Osteocyte (in vitro differentiated cells): Measurements from ENCODE around the gene BHLHE23. TPM values are rescaled to one million over a fixed set of nuclear protein-coding genes. Genes with fewer than 3 reads are reported as not detected.

ENCODE experiments used
- DNase-seq: peaks from one replicate; pipeline ENCODE4 v3.0.0; 2021; ENCODE audit warnings: mixed read lengths; ENCODE audit not compliant: unreplicated experiment; ENCODE audit errors: extremely low spot score
- H3K27ac Mint-ChIP-seq: one replicate; pipeline ENCODE4 v1.8.0; 2021; ENCODE audit warnings: mild to moderate bottlenecking, mixed read lengths; ENCODE audit not compliant: unreplicated experiment
- H3K27me3 Mint-ChIP-seq: one replicate; pipeline ENCODE4 v1.8.0; 2021; ENCODE audit warnings: mixed read lengths; ENCODE audit not compliant: unreplicated experiment
- H3K36me3 Mint-ChIP-seq: one replicate; pipeline ENCODE4 v1.8.0; 2021; ENCODE audit warnings: mixed read lengths; ENCODE audit not compliant: unreplicated experiment
- H3K4me1 Mint-ChIP-seq: one replicate; pipeline ENCODE4 v1.8.0; 2021; ENCODE audit warnings: mixed read lengths; ENCODE audit not compliant: unreplicated experiment
- H3K4me3 Mint-ChIP-seq: one replicate; pipeline ENCODE4 v1.8.0; 2021; ENCODE audit warnings: mild to moderate bottlenecking, moderate library complexity, mixed read lengths; ENCODE audit not compliant: unreplicated experiment
- H3K9me3 Mint-ChIP-seq: one replicate; pipeline ENCODE4 v1.8.0; 2021; ENCODE audit warnings: mixed read lengths; ENCODE audit not compliant: unreplicated experiment
- total RNA-seq: library from RNA; stranded (reverse); gene quantifications from 2 replicates; pipeline ENCODE4 v1.2.1, GENCODE V29; 2021
- TF ChIP-seq, protein P1 (sequence below): fragments of 200-600 bp; sonication (generic); IDR thresholded peaks from 2 replicates; pipeline ENCODE4 v1.5.0; 2021; ENCODE audit warnings: antibody characterized with exemption, mild to moderate bottlenecking, moderate library complexity

BHLHE23 gene
- total RNA-seq, 1 donor from 2014 or later, result not detected

DNA sequence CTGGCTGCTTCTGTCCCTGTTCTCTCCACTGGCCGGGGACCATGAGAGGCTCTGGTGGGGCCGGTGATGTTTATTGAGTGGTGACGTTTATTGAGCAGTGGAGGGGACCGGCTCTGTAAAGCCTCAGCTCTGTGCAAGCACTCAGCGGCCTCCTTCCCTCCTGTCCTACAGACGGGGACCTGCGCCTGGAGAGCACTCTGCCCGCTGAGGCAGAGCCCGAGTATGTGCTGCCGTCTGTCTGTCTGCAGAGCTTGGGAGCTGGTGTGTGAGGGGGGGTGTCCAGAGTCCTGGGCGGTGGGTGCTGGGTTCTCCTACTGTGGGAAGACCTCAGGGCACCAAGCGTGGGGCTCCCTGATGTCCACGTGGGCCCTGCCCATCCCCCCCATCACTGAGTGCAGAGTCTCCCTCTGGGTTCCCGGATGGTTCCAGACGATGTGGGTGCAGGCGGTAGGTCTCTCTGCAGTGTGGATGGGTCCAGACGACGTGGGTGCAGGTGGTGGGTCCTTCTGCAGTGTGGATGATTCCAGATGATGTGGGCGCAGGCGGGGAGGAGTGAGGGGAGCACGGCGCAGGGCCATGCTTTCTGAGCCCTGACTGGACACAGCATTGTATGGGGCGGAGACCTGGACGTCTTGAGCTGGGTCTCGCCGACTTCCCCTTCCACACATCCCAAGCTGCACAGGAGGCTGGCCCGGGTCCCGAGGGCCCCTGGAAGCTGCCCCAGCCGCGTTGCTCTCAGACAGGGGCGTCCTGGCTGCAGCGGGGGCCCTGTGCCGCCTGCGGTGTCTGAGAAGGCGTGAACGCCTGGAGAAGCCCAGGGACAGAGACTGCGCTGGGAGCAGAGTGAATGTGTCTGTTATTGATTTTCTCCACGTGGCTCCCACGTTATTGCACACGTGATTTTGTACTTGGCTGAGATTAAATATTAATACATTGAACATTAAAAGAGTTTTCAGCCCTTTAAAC lies 14.9 kb upstream of the BHLHE23 start:
- TF ChIP-seq, protein P1, sequence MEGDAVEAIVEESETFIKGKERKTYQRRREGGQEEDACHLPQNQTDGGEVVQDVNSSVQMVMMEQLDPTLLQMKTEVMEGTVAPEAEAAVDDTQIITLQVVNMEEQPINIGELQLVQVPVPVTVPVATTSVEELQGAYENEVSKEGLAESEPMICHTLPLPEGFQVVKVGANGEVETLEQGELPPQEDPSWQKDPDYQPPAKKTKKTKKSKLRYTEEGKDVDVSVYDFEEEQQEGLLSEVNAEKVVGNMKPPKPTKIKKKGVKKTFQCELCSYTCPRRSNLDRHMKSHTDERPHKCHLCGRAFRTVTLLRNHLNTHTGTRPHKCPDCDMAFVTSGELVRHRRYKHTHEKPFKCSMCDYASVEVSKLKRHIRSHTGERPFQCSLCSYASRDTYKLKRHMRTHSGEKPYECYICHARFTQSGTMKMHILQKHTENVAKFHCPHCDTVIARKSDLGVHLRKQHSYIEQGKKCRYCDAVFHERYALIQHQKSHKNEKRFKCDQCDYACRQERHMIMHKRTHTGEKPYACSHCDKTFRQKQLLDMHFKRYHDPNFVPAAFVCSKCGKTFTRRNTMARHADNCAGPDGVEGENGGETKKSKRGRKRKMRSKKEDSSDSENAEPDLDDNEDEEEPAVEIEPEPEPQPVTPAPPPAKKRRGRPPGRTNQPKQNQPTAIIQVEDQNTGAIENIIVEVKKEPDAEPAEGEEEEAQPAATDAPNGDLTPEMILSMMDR, result no peak
- Mint-ChIP-seq H3K9me3 (no peaks in the 10 kb centered on the region), H3K27ac (no peak overlapping the region), H3K4me3 (no peak overlapping the region), H3K27me3 (peaks cover 16% of the 10 kb centered on the region), H3K4me1 (no peaks in the 10 kb centered on the region), H3K36me3 (no peaks in the 10 kb centered on the region)
- DNase-seq, result no peak

DNA sequence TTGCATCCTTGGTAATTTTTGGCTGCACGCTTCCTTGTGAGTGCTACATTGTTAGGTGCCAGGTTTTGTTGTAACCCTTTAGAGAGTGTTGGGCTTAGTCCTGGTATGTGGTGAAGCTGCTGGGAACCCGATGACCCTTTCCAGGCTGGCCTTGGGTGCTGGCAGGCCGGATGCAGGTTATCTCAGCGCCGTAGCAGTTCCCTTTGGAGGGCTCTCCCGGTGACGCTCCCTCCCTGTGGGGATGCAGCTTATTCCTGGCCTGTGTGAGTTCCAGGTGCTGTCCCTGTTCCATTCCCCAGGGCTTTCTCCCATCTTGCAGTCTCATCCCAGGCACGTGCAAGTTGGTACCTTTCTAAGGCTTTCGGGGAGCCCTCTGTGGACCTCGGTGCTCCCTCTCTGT lies 13.9 kb upstream of the BHLHE23 start:
- H3K27ac Mint-ChIP-seq, result no peak overlapping the region
- no peaks in the 10 kb centered on the region for H3K36me3 Mint-ChIP-seq
- no peaks in the 10 kb centered on the region for H3K4me1 Mint-ChIP-seq
- H3K9me3 Mint-ChIP-seq, result no peaks in the 10 kb centered on the region
- H3K27me3 Mint-ChIP-seq, result peaks cover 18% of the 10 kb centered on the region
- no peak overlapping the region for H3K4me3 Mint-ChIP-seq
- TF ChIP-seq, protein P1, result no peak
- DNase-seq, result no peak

DNA sequence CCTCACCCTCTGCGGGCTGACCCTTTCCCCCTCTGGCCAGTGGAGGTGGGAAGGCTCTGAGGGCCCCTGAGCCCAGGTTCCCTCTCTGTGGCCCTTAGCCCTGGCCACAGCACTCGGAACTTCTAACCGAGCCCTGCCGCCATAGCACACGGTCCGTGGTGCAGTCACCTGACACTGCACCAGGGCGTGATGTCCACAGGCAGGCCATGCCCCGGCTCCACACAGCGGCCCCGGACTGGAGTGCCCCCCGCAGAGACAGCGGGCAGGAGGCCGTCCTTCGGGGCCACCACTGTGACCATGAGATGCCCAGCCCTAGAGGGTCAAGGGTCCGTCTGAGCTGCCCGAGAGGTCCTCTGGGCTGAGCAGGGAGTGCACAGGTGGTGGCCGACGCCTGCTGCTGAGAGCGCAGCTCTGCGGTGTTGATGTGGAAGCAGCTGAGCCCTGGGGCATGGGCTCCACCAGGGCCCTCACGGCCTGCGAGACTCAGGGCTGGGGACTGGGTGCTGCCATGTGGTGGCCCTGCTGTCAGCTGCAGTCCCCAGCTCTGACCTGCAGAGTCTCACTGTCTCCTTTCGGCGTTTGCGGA lies 11.2 kb upstream of the BHLHE23 start:
- no peak for DNase-seq
- H3K4me1 Mint-ChIP-seq, result peaks cover 6% of the 10 kb centered on the region
- H3K4me3 Mint-ChIP-seq, result no peak overlapping the region
- peaks cover 34% of the 10 kb centered on the region for H3K27me3 Mint-ChIP-seq
- TF ChIP-seq, protein P1, result no peak
- peaks cover 2% of the 10 kb centered on the region for H3K36me3 Mint-ChIP-seq
- peaks cover 8% of the 10 kb centered on the region for H3K9me3 Mint-ChIP-seq
- no peak overlapping the region for H3K27ac Mint-ChIP-seq

DNA sequence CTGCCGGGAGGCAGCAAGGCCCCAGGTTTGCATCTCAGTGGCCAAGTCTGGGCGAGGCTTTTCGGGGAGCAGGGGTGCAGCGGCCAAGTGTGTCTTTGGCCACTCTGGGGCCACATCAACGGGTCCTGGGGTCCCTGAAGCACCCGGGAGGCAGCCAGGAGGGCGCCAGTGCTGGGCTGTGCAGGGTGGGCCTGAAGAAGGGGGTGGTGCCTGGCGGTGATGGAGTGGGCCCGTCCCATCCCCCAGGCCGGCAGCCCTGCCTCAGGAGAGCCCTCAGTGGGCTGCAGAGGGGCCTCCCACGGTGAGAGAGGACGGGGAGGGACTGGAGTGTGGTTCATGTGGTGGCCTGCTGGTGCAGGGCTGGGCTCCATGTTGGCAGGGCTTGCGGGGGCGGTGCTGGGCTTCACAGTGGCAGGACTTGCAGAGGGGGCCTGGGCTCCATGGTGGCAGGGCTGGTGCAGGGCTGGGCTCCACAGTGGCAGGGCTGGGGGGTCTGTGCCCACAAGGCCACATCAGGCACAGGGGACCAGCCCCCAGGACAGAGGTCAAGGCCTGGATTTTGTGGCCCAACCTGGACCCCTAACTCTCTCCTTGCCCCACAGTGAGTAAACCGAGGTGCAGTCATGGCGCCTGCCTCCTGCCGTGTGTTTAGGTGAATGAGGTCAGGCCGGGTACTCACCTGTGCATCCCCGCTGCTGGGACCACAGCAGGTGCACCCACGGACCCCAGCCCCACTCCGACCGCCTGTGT lies 10.5 kb upstream of the BHLHE23 start:
- H3K4me1 Mint-ChIP-seq, result peaks cover 6% of the 10 kb centered on the region
- no peak for DNase-seq
- H3K27ac Mint-ChIP-seq, result no peak overlapping the region
- peaks cover 9% of the 10 kb centered on the region for H3K9me3 Mint-ChIP-seq
- peaks cover 2% of the 10 kb centered on the region for H3K36me3 Mint-ChIP-seq
- H3K27me3 Mint-ChIP-seq, result peaks cover 35% of the 10 kb centered on the region
- no peak overlapping the region for H3K4me3 Mint-ChIP-seq
- TF ChIP-seq, protein P1, result no peak
